GM12874 (cell line): ENCODE results near the gene FNBP1.

Source experiments
- CTCF ChIP-seq: IDR thresholded peaks from 2 replicates; pipeline ENCODE4 v1.5.1; 2011; ENCODE audit warnings: low read depth, mild to moderate bottlenecking, control low read depth, low read length, moderate library complexity; ENCODE audit not compliant: insufficient read depth

The FNBP1 gene

GRCh38 chr9:129918296-129918950 lies 124.6 kb downstream of the FNBP1 start:
- no peak for TF ChIP-seq CTCF

GRCh38 chr9:129916707-129917106 lies 126.3 kb downstream of the FNBP1 start:
- no peak for TF ChIP-seq CTCF

GRCh38 chr9:129914051-129914450 lies 128.9 kb downstream of the FNBP1 start:
- no peak for TF ChIP-seq CTCF

GRCh38 chr9:129910628-129911567 lies 132.1 kb downstream of the FNBP1 start:
- TF ChIP-seq CTCF, result no peak

- TF ChIP-seq CTCF, result no peak
These were observed 133.1 kb downstream of the FNBP1 start for GRCh38 chr9:129909851-129910250.

GRCh38 chr9:129908906-129909305 lies 134.1 kb downstream of the FNBP1 start:
- no peak for TF ChIP-seq CTCF

GRCh38 chr9:129907201-129907600 lies 135.8 kb downstream of the FNBP1 start:
- no peak for TF ChIP-seq CTCF
